GM18858 (cell line): Measurements from ENCODE around the gene LRMDA.
"Not testable (repeated sequence)": the region's sequence is repeated elsewhere in the genome, so short reads cannot be mapped to it uniquely, and the experiment has no call there.

Experiments
- ATAC-seq: cut with Tn5 transposase; IDR thresholded peaks from one replicate; pipeline ENCODE4 v1.9.1; 2021; ENCODE audit not compliant: unreplicated experiment

Gene LRMDA

DNA sequence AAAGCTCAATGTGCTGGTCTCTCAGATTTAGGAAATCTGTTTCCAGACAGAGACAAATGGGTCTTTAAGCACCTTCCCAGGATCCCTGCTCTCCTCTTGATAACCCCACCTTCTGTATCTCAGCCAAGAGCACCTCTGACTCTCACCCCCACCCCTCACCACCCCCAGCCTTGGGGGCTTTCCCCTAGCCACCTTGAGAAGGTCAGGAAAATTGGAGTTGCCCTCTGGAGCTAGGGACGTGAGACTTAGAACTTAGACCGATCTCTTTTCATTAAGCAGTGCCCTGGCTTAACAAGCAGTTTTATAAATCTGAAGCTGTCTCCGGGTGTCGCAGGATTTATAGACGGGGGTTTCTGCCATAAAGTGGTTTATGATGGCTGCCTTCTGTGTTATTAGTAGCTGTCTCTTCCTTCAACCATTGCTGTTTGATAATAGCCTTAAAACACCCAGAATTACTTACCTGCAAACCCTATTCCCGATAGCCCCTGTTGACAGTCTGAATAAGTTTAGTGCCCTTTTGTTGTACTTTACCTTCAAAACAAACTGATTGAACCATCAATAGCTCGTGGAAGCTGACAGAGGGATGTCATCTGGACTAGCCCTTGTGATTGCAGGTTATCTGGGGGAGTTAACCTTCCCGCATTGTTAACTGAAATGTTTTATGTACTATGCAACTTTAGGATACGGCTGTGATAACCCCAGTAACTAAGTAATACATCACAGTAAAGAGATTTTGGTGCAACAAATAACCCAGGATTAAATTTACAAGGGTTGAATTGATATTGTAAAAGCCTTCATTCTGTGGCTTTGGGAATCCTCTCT is 621.5 kb downstream of the LRMDA start:
- no peak for ATAC-seq

DNA sequence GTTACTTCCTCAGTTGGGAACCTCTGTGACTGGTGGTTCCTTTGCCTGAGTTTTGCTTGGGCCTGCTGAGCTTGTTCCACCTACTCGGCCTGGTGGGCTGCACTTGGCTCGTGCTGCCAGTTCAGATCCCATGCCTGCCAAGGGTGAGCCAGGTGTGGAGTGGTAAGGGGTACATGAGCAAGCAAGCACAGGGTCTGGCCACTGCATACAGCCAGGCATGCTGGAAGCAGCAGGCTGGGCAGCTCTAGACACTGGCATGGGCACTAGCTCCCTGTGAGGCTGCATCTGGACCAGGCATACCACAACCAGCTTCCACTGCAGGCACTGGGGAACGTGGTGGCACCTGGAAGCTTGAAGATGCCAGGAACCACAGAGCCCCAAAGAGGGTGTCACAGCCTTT is 624.0 kb downstream of the LRMDA start:
- ATAC-seq: no peak

DNA sequence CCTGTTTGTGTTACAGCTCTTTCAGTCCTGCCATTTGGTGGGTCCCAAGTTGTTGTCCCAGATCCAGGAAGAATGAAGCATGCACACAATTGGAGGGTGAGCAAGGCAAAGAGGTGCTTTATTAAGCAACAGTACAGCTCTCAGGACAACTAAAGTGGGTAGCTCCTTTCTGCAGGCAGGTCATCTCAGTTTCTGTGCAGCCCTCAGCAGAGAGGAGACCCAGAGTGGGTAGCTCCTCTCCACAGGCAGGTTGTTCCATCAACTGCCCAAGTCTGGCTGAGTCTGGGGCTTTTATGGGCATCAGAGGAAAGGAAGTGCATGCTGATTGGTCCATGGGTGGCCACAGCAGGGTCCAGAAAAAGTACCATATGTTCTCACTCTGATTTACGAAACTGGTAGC is 624.5 kb downstream of the LRMDA start:
- no peak for ATAC-seq

DNA sequence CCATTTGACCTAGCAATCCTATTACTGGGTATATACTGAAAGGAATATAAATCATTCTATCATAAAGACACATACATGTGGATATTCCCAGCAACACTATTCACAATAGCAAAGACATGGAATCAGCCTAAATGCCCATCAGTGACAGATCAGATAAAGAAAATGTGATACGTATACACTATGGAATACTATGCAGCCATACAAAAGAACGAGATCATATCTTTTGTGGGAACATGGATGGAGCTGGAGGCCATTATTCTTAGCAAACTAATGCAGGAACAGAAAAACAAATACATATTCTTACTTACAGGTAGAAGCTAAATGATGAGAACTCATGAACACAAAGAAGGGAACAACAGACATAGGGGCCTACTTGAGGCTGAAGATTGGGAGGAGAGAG is 629.6 kb downstream of the LRMDA start:
- ATAC-seq: not testable (repeated sequence)

DNA sequence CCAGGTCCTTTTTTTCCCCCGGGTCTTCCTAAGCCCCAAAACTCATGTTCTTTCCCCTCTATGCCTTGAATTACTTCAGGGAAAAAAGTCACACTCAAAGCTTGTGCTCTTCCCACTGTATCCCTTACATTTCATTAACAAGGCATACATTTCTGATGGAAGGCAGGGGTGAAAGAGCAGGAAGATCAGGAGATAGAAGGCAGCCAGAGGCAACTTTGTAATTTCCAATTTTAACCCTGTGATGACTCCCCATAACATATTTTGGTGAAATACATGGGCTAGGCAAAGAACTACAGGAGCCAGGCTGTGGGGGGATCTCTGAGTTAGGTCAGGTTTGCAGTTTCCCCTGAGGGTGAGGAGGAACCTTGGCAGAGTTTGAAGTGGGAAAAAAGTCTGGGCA is 635.0 kb downstream of the LRMDA start:
- ATAC-seq: no peak

DNA sequence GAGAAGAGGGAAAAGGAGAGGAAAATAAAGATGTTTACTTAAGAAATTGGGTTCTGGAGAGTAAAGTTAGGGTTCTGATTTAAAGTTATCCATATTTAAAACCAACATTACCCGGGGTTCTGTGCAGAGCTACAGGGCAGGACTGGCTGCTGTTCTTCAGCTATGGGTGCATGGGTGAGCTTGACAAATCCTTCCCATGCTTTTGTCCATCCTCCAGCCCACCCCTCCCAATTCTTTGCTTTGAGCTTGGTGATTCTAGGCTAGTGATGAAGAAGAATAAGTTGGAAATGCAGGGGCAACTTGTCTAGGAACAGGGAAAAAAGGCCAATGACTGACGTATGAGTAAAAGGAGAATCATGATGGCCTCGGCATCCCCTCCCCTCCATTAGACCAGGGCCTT is 636.0 kb downstream of the LRMDA start:
- no peak for ATAC-seq

DNA sequence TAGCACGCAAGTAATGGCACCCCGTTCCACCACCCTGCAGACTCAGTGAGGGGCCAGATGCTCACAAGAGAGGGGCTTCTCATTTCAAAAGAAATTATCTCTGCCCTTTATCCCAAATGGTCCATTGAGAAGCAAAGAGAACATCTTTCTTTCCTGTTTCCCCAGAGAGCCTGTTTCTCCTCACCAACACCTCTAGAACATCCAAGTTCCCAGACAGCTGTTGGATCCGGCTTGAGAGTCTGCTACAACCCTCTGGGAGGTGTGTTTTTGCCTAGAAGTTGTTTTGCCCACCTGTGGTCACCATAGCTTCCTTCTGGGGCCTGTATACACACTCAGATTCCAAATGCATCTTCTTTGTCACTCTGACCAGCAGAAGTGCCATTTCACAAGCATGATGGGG is 637.4 kb downstream of the LRMDA start:
- no peak for ATAC-seq

DNA sequence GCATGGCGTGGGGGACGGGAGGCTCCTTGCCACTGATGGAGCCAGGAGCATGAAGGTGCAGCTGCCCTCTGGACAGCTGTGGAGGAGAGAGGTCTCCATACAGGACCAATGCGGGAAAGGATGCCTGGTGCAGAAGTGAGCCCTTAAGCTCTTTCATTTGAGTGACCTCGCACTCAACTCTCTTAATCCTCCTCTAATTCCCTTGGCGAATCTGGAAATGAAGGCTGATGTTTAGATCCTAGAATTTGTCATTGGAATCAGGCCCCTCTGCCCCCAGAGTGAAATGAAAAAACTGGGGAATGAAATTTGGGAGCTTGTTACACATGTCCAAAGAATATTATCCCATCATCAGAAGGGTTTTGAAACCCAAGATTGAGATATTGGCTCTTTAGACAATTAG is 639.5 kb downstream of the LRMDA start:
- no peak for ATAC-seq

DNA sequence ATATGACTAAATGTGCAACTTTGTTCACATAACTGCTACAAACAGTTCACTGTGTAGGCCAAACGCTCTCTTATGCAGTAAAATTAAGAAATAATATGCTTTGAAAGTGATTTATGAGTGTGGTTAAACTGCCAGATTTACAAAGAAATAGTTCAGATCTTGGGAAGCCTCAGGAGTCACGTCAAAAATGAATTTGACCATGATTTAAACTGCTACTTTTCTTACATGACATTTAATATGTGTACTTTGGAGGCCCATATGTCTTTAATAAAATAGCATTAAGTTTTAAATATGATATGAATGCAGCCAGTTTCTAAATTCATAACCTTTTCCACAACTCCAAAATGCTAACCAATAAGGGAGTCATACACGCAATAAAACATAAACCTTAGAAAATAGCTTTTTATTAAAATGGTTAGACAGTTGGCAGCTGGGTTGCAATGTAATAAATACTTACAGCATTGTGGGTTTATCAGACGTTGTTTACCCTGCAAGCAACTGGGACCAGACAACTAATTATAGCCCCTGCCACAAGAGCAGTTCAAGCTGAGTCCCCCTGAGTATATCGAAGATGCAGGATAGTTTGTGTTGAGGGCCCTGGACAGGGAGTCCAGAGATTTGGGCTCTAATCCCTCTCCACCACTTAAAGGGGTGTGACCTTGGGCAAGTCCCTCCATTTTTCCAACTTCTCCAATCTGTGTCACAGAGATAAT is 640.4 kb downstream of the LRMDA start:
- no peak for ATAC-seq

DNA sequence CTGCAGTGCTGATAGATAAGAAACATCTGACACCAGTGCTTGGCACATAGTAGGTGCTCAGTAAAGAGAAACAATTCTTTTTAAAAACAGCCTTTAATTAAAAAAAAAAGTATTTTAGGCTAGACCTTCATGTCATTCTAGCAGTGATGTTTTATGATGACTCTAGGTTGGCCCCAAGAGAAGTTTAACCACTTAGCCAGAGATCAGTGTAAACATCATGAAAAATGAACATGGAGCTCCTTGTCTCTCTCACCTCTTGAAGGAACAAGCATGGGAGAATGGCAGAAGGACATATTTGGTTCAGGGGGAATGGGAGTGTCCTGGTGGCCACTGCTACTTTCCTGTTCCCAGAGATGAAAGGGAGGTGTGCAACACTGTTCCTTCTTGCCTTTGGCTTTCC is 641.0 kb downstream of the LRMDA start:
- ATAC-seq: no peak

DNA sequence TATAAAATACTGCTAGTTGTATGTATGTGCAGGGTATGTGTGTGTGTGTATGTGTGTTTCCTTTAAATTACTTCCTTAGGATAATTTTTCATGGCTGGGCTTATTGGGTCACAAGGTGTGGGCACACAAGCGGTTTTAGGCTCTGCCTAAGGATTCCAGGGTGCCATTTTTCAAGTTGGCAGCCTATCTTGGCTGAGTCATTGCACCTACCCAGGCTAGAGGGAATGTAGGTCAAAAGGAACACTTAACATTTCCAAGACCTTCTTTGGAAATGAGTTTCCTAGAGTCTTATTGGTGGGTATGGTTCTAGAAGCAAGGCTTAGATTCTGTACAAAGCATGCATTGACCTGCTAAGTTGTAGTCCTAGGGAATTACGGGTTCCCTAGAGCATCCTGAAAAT is 642.1 kb downstream of the LRMDA start:
- ATAC-seq: no peak

DNA sequence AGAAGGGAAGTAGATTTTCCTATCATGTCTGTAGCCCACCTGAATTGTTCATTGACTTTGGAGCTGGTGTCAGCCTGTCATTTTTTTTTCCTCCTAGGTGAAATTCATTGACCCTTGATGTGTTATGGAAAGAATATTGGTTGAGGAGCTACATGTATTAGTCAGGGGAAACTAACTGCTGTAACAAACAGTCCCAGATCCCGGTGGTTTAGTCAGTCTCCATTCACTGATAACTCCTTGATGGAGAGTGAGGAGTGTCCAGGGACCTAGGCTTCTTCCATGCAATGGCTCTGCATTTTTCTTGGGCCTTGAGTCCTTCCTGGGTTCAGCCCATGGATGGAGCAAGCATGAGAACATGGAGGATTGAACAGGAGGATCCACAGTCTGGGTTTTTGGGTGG is 643.2 kb downstream of the LRMDA start:
- ATAC-seq: no peak

DNA sequence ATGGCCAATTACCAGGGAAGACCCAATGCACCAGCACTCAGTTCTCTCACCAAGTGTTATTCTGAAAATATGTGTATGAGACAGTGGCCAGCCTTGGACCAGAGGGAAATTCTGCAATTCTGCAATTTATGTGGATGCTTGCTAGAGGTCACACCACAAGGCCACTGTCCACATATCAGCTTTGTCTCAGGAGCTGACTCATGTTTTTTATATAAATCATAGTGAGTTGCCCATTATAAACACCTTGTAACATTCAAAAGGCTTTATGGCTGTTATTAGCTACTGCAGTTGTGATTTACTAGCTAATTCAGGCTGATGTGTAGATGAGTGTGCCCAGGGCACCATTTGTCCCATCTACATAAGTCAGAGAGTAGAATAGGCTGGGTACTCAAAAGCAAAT is 649.0 kb downstream of the LRMDA start:
- no peak for ATAC-seq

DNA sequence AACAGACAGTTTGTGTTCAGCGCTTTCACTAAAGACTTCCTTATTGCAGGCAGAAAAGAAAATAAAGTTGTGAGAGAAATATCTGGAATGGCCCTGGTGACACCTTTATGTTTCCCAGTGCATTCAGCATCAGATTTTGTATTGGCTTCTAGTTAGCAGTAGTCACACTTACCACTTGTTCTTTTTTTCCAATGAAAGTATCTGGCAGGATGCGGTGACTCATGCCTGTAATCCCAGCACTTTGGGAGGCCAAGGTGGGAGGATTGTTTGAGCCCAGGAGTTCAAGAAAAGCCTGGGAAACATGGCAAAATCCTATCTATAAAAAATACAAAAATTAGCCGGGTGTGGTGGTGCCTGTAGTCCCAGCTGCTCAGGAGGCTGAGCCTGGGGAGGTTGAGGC is 649.6 kb downstream of the LRMDA start:
- no peak for ATAC-seq

DNA sequence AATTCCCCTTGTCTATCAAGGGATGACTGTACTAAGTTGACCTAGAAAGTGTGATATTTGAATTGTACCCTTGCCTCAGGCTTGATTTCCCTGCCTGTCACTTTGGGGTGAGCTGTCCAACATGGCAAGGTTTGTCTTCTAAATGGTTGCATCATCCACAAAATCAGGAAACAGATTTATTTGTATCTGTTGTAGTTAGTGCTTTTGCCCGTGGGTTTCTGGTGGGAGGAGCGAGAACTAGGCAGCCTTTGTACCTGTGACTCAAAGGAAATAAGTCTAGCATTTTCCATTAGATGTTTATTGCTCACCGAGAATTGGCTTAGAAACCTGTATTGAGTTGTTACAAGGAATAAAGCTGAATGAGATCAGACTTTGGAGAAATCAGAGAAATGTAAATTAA is 650.8 kb downstream of the LRMDA start:
- no peak for ATAC-seq

DNA sequence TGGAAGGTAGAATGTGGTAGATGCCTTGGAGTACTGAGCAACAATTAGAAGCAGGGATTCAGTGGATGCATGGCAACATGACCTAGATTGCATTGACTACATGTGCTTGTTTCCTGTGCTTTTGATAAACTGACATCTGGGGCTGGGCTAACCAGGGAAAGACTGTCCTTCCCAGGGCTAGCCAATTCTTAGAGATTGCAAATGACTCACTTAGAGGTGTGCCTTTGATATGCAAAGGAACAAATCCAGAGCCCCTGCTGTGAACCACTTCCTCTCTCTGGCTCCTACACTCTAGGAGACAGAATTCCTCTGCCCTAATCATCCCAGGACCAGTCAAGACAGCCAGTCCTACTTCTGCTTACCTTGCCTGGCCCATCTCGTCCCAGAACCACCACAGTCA is 651.5 kb downstream of the LRMDA start:
- no peak for ATAC-seq

DNA sequence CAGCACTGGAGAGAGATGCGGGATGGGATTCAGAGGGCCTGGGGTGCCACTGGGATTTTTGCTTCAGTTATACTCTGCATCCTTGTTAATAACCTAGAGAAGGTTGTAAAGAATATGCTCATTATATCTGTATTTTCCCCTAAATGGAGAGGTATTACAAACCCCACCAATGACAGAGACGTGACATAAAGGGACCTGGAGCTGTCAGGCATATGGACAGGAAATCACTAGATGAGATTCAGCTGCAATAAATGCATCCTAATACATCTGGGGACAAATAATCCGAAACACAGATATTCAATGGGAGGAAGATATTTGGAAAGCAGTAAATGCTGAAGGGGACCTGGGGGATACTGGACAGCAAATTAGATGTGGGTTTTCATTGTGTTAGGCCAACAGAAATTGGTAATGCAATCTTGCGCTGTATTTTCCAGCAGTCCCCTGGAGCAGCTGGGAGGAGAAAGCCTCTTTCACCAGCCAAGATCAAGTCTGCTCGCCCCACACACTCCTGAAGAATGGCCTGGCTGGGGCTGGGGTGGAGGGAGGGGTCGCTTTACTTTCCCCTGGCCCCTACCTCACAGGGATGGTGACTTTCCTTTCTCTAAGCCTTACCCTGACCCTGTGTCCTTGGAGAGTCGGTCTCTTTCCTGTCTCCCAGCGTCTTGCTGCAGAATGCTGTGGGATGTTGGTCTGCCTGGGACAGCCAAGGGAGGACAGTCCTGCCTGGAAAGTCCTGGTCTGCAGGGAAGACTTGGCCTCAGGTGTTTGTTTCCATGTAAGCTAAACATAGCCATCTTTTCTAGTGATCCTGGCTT is 653.8 kb downstream of the LRMDA start:
- no peak for ATAC-seq

DNA sequence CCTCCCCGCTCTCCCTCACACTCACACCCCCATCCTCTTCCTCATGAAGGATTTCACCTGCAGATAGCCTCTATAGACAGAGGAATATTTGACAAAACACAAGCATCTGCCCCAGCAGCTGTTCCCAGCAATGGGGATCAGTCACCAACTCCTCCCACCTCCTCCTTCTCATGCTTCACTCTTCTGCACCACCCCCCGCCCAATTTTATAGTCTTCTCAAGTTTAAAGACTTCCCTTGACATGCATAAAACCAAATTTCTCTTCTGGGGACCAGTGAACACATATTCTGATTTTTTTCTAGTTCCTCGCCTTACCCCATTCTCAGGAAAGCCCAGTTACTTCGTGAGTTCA is 654.4 kb downstream of the LRMDA start:
- ATAC-seq: no peak

DNA sequence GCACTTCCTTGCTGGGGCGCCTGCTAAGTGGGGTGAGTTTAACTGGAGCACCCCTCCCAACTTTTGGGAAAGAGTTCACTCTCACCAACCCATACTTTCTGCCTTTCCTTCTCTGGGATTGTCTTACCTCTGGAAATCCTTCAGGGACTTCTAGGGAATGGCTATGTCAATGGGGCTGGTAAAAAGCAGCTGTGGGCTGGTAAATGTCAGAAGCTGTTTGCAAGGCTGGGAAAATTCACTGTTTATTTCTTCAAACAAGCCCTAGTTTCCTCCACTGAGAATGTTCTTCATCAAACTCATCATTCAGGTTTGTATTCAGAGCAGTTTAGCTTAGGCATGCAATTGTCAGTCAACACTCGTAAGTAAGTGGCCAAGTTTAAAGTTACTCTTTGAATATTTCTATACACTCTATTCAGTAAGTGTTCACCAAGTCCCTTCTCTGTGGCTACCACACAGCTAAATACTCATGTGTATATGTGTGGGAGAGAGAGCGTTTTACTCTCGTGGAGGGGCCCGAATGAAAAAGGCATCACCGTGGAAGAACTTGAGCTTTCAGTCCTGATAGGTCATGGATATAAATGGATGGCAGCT is 654.8 kb downstream of the LRMDA start:
- ATAC-seq: no peak

DNA sequence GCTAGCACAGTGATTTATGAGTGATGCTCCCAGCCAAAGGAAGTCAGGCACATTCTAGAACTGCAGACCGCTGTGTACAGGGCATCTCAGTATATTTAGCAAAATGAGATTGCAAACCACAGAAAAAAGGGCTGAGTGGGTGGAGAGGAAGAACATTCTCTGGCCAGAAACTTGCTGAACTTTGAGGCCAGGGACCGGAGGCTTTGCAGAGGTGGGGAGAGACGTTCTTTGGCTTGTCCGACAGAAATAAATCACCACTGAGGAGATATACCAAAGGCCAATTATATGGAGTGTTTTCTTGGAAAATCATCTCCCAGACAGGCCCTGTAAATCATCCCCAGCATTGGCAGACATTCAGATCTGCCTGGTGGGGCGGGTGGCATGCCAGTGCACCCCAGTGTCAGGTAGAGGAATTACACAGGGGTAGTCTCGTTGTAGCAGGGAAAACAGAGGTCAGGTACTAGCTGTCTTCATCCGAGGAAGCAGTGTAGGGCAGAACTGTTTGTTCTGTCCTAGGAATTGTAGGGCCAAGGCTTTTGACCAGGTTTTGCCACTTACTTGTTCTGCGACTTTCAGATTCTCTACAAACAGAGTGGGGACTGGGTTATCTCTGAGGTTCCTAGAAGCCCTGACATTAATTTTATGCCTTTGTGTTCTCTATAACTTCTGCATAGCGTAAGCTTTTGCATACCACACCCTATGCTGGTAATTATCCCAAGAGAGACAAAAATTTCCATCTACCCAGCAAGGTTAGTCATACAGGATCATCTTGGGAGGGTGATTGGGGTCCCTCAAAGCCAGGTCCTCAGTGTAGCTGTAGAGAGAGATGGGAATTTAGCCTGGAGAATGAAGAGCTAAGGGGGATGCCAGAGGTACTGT is 655.6 kb downstream of the LRMDA start:
- ATAC-seq: no peak

DNA sequence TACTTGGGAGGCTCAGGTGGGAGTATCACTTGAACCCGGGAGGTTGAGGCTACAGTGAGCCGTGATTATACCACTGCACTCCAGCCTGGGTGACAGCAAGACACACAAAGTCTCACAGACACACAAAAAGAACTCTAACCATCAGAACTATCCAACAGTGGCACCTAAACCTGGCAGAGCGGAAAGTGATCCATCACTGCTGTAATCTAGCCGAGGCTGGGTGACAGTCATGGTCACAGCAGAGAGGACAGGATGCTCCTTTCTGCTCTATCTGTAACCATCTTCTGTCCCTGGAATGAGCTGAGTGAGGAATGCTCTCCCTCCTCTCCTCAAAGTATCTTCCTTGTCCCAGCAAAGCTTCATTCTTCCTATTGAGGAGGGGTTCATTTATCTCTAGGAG is 656.6 kb downstream of the LRMDA start:
- ATAC-seq: no peak
